ENCODE data around the gene TAGAP.
A peak's percentile ranks its signal among the peaks of the same experiment; 100 is the strongest.

TAGAP gene, protein sequence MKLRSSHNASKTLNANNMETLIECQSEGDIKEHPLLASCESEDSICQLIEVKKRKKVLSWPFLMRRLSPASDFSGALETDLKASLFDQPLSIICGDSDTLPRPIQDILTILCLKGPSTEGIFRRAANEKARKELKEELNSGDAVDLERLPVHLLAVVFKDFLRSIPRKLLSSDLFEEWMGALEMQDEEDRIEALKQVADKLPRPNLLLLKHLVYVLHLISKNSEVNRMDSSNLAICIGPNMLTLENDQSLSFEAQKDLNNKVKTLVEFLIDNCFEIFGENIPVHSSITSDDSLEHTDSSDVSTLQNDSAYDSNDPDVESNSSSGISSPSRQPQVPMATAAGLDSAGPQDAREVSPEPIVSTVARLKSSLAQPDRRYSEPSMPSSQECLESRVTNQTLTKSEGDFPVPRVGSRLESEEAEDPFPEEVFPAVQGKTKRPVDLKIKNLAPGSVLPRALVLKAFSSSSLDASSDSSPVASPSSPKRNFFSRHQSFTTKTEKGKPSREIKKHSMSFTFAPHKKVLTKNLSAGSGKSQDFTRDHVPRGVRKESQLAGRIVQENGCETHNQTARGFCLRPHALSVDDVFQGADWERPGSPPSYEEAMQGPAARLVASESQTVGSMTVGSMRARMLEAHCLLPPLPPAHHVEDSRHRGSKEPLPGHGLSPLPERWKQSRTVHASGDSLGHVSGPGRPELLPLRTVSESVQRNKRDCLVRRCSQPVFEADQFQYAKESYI

DNA sequence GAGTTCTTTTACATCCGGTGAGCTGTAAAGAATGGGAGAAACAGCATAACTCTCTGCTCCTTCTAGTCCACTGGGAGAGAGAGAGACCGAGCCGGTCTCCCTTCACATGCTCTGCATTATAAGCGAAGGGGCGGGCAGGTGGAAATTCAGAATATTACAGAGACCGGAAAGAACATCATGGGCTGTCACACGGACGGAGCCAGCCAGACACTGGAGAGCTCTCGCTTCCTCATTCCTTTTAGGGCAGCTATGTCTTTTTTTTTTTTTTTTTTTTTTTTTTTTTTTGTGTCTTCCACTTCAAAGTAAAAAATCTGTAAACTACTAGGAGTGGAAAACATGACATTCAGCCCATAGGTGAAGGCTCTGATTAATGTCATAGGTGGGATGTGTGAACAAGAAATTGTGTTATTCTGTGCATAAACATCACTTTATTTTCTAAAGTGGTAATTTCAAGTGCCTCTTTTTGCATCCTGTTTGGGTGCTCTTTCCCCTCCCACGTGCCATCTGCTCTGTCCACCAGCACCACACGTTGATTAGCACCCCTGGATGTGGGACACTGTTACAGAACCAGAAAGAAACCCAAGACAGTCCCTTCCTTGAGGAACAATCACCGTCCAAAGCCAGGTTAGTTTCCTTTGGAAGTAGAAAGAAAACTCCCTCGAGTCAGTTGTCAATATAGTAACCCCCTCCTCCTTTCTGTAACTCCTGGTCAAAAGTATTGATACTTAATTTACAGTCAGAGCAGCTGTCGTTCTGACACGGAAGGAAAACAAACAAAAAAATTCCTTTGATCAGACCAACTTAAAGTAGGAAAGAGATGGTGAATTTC is at the start of gene TAGAP:
Gene TAGAP (minus strand): TSS at position 93 of the 829 bp plus-strand sequence. CDS start 845 bp downstream, outside the sequence.
- DNase-seq, result no peak
- Mint-ChIP-seq H3K4me3 (no peak within 1 kb of the TSS), H3K27me3 (ENCODE audit: low read depth, poor library complexity) (peaks cover 12% of the 10 kb centered on the region), H3K4me1 (peaks cover 18% of the 10 kb centered on the region), H3K27ac (no peak within 1 kb of the TSS), H3K9me3 (no peaks in the 10 kb centered on the region), H3K36me3 (ENCODE audit: low read depth) (no peaks in the 10 kb centered on the region)
- TF ChIP-seq, protein P1, sequence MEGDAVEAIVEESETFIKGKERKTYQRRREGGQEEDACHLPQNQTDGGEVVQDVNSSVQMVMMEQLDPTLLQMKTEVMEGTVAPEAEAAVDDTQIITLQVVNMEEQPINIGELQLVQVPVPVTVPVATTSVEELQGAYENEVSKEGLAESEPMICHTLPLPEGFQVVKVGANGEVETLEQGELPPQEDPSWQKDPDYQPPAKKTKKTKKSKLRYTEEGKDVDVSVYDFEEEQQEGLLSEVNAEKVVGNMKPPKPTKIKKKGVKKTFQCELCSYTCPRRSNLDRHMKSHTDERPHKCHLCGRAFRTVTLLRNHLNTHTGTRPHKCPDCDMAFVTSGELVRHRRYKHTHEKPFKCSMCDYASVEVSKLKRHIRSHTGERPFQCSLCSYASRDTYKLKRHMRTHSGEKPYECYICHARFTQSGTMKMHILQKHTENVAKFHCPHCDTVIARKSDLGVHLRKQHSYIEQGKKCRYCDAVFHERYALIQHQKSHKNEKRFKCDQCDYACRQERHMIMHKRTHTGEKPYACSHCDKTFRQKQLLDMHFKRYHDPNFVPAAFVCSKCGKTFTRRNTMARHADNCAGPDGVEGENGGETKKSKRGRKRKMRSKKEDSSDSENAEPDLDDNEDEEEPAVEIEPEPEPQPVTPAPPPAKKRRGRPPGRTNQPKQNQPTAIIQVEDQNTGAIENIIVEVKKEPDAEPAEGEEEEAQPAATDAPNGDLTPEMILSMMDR (IDR thresholded peaks at IDR 0.05), result no peak

DNA sequence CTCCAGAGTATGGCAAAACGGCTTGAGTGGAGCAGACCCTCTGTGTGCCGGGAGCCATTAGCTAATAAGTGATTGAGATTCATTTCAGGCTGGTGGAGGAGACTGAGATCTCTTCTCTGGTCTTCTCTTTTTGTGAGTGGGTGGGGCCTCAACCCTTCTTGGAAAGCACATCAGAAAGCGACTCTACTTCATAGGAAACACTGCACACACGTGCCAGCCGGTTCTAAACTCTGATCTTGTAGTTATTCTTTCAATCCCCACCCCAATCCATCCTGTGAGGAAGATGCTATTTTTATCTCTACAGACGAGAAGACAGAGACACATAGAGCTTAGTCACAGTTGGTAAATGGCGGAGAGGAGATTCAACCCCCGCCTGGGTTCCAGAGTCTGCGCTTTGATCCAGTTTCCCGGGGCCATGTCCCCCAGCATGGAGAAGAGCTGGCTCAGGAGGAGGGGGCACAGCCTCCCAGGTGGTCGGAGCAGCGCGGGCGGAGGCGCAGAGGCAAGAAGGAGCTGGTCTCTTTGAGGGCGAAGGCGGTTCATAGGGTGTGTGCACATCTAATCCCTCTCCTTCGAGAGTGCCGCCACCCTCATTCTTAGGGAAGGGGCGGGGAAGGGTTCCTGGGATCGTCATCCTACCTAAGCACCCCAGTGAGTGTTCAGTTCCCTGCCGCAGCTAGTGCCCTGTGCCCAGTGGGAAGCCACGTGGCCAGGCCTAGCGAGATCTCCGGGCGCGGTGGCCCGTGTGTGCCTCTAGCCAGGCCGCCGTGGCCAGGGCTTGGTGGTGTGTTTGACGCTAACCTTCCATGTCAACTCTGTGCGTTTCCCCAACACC is 49.0 kb upstream of the TAGAP start:
- no peak overlapping the region for H3K4me3 Mint-ChIP-seq
- TF ChIP-seq, protein P1 (IDR thresholded peaks at IDR 0.05), result no peak
- H3K27ac Mint-ChIP-seq, result peak overlapping the region; percentile 39

DNA sequence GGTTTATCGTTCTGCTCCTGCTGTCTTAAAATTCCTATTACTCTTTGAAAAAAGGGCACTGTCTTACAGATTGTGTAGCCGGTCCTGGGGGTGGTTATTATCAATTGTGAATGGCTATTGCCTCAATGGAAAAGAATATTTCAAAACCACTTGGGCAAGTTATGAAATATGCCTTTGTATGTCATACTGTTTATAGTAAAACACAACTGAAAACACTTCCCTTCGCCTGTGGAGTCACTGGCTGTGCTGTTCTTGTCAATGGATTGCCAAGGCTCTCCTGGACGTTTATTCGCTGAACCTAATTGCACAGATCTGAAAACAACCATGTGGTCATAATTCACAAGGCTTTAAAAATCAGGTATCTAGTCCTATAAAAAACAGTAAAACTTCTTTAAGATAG is 47.8 kb upstream of the TAGAP start:
- peaks cover 11% of the 10 kb centered on the region for H3K27me3 Mint-ChIP-seq (ENCODE audit: low read depth, poor library complexity)
- H3K9me3 Mint-ChIP-seq, result no peaks in the 10 kb centered on the region
- DNase-seq, result no peak
- H3K36me3 Mint-ChIP-seq (ENCODE audit: low read depth), result no peaks in the 10 kb centered on the region
- H3K27ac Mint-ChIP-seq, result no peak overlapping the region
- no peak overlapping the region for H3K4me3 Mint-ChIP-seq
- H3K4me1 Mint-ChIP-seq, result peaks cover 42% of the 10 kb centered on the region
- TF ChIP-seq, protein P1 (IDR thresholded peaks at IDR 0.05), result no peak

More for the DNA sequence above, 49.0 kb upstream of the TAGAP start:
- Mint-ChIP-seq H3K36me3 (ENCODE audit: low read depth) (no peaks in the 10 kb centered on the region), H3K4me1 (peaks cover 51% of the 10 kb centered on the region), H3K9me3 (no peaks in the 10 kb centered on the region), H3K27me3 (ENCODE audit: low read depth, poor library complexity) (peaks cover 11% of the 10 kb centered on the region)
- DNase-seq, result no peak

DNA sequence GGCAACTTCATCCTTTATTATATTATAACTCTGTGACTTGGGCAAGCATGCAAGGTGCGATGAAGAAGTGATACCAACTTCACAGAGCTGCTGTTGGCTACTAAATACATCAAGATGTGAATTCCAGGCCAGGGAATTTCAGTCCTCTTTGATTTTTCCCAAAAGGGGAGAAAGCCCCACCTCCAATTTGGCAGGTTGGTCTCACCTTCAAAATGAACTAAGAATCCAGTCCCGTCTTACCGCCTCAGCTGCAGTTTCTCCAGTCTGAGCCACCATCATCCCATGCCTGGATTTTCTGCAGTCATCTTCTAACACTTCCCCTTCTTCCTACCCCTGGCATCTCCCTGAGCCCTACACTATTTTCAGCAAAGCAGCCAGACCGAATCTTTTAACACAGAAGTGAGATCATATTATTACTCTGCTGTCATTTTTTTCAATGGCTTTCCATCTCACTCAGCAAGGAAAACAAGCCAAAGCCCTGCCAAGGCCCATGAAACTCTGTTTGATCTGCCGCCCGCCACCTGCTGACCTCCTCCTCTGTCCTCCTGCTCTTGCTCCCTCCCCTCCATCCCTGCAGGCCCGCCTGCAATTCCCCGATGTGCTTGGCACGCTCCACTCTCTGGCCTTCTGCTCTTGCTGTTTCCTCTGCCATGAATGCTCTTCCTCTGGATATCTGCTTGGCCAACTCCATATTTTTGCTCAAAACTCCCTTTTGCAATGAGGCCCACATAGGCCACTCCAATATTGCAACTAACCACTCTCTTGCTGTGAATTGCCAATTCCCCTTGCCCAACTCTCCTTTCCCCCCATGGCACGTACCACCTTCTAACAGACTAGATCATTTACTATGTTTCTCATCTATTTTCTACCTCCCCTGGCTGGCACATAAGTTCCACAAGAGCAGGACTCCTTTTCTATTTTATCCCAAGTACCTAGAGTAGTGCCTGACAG is 46.0 kb upstream of the TAGAP start:
- Mint-ChIP-seq H3K27me3 (ENCODE audit: low read depth, poor library complexity) (peaks cover 11% of the 10 kb centered on the region), H3K4me3 (no peak overlapping the region), H3K27ac (no peak overlapping the region), H3K4me1 (peaks cover 32% of the 10 kb centered on the region), H3K36me3 (ENCODE audit: low read depth) (no peaks in the 10 kb centered on the region), H3K9me3 (no peaks in the 10 kb centered on the region)
- TF ChIP-seq, protein P1 (IDR thresholded peaks at IDR 0.05), result no peak
- DNase-seq, result no peak
